ENCODE measurements around the gene HDAC5.
"Not testable (repeated sequence)": the region's sequence is repeated elsewhere in the genome, so short reads cannot be mapped to it uniquely, and the experiment has no call there.

Gene HDAC5

DNA sequence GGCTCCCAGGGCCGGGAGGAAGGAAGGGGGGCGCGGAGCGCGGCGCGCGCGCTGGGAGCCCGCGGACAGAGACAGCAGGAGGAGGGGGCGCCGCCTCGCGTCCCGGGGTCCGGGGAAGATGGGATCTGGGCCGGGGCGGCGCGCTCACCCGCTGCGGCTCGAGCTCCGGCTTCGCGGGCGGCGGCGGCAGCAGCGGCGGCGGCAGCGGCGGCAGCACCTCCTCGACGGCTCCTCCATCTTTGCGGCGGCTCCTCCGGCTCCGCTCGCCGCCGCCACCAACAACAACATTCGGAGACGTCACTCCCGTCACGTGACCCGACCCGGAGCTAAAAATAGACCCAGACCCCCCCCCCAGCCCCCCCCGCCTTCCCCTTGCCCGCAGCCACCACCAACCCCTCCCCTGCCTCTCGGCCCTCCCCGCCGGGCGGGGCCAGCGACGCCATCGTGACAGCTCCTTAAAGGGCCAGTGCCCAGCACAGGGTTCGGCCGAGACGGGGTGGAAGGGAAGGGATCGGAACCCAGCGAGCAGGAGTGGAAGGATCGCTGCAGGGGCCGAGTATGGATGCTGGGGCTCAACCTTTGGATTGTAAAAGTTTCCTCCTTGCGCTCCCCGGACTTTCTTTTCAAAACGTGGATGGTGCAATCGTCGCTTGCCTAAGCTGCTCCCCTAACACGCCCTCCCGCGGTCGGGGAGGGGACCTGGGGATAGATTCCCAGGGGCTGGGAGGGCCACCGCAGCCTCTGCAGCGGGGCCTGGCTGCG, at the start of gene HDAC5:
TSS of gene HDAC5 (minus strand) at position 286 of the 762 bp plus-strand sequence. CDS start 6,126 bp downstream, outside the sequence.
- DNase-seq, result peak; percentile 100

DNA sequence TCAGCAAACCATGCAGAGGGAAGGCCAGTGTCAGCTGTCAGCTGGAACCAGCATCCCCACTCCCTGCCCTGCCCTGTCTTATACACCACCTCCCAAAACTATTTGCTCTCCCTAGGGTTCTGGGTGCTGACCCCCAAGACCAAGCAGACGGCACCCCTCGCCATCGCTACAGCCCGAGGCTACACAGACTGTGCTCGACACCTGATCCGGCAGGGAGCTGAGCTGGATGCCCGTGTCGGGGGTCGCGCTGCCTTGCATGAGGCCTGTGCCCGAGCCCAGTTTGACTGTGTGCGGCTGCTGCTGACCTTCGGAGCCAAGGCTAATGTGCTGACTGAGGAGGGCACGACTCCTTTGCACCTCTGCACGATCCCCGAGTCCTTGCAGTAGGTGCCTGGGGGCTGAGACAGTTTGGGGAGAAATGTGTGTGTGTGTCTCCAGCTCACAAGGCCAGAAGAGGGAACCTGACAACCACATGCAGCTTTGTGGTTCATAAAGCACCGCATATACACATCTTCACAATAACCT, 48.6 kb upstream of the HDAC5 start:
- DNase-seq, result no peak

DNA sequence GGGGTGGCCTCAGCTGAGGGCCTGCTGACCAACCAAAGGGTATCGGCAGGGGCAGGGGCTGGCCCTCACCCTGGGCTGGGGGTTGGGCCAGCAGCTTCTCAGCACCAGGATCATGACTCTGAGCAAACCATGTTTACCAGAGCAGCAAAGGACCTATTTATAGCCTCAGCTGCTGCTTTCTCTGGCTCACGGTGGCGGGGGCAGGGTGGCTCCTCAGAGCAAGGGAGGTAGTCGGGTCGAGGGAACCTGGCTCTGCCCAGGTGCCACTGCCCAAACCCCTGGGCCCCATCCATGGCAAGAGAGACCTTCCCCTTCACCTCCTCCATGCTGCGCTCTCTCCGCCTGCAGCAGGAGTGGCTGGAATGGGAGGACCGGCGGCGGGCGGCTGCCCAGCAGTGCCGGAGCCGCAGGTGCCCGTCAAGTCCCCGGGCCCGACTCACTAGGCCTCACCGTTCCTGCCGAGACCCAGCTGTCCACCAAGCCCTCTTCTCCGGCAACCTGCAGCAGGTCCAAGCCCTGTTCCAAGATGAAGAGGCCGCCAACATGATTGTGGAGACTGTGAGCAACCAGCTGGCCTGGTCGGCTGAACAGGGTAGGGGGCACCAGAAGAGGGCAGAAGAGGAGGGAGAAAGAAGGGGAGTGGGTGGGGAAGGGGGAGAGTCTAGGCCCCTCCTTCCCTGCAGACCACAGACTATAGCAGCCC, 47.2 kb upstream of the HDAC5 start, which contains the start of gene ASB16:
TSS of gene ASB16 (plus strand) at position 206 of the 703 bp plus-strand sequence. CDS start at position 292, 86 bp downstream.
- no peak for DNase-seq

DNA sequence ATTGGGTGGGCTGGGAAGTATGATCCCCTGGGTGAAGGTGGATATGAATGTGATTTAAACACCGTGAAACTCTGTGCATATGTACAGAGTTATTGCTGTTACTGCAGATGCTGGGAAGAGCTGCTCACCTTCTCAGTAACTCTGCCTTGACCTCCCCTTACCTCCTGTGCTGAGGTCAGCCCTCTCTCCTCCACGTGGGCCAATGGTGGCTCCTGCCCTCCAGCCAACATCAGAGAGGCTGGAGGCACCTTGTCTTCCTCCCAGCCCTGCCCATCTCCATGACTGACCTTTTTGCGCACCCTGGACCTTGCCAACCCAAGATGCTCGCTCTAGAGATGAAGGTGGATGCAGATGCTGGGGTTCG, 46.7 kb upstream of the HDAC5 start:
- DNase-seq, result no peak

DNA sequence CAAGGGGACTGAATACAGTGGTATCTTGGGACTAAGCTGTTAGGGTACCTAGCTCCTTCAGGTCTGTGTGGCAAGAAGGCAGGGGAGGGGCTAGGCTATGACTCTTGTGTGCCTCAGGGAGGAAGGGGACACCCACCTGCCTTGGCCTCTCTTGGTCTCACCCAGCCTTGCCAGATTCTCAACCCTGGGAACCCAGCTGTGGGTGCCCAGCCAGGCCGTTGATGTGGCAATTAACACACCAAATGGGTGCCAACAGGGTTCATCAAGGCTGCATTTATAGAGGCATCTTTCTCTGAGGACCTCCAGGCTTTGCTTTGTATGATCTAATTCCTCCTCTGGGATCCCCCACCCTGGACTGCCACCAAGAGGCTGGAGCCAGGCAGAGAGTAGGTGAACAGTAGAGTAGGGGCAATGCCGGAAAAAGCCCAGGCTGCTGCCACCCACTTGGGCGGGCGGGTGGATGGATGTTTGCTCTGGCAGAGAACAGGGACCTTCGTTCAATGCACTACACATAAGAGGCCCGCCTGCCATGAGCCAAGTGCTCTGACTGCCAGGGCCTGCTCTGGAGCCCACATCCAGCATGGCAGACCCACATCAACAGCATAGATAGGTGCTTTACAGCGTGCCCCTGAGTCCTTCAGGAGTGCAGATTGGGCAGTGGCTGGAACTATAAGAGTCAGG, 43.9 kb upstream of the HDAC5 start:
- no peak for DNase-seq

DNA sequence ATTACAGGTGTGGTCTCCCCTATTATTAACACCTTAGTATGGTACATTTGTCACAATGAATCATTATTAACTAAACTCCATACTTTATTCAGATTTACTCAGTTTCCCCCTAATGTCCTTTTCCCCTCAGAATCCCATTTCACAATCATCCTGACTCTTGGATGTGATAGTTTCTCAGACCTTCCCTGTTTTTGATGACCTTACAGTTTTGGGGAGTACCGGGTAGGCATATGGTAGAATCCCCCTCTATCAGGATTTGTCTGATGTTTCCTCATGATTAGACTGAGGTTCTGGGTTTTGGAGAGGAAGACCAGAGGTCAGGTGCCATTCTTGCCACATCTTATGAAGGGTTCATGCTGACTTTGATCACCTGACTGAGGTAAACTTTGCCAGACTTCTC, 41.0 kb upstream of the HDAC5 start:
- no peak for DNase-seq

DNA sequence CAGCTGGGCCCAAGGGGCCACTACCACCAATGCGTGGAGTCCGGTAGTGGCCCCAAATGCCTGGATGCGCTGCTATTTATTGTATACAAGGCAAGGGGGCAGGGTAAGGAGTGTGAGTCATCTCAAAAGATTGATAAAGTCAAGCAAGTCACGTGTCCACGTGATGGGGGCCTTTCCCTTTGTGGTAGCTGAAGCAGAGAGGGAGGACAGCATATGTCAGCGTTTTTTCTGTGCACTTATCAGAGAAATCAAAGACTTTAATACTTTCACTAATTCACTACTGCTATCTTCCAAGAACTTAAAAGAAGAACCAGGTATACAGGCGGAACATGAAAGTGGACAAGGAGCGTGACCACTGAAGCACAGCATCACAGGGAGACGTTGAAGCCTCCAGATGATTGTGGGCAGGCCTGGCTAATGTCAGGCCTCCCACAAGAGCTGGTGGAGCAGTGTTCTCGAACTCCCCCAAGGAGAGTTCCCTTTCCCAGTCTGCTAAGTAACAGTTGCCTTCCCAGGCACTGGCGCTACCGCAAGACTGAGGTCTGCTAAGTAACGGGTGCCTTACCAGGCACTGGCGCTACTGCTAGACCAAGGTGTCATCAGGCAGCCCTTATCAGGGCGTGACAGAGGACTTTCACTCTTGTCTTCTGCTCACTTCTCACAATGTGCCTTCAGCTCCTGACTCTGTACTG, 36.2 kb upstream of the HDAC5 start:
- DNase-seq, result no peak

DNA sequence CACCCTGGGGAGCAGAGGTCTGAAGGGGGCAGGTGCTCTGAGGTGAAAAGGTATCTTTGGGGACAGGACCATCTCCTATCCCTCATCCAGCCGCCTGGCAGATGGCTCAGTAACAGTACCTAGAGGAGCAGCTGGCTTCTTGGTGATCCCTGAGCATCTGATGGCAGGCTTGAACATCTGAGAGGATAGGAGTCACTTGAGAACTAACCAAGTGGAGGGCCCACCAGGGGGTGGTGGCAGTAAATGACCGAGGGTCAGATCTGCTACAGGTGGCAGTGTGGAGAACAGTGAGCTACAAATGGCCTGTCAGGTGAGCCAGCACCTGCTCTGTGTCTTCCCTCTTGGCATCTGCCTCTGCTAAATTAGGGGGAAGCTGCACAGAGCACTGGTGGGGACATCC, 32.0 kb upstream of the HDAC5 start:
- DNase-seq, result no peak

DNA sequence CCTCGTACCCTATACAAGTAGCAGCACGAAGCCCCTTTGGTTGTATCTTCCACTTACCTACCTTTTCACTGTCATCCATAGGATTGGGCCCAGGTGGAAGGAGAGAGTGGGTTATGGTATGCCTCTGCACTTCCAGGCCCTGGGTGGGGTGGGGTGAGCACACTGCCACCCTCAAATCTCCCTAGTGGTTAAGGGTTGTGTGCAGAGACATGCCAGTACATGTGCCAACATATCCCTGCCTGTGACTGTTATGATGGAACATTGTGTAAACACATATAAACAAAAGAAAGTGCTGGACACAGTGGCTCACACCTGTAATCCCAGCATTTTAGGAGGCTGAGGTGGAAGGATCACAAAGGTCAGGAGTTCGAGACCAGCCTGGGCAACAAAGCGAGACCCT, 29.4 kb upstream of the HDAC5 start:
- DNase-seq, result no peak

DNA sequence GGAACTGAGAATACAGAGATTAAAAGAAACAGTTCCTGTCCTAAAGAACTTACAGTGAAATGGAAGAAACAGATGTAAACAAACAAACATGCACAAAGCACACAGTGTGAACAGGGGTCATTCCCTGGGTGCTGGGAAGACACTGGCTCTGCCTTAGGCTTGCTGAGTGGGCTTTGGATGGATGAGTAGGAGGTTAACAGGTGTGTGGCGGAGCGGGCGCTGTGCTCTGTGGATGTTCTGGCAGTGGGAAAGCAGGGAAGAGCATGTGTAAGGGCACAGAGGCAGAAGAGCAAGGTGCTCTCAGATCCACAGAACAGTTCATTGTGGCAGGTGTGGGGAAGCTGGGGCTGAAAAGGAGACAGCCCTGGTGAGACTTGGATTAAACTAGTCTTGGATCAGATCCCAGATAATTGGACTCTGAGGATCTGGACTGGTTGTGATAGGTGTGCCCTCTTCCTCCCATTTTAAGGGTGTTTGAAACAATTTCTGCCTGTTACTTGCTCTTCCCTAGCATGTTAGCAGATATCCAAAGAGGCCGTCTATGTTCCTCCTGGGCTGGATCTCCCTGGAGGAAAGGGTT, 26.4 kb upstream of the HDAC5 start:
- no peak for DNase-seq

DNA sequence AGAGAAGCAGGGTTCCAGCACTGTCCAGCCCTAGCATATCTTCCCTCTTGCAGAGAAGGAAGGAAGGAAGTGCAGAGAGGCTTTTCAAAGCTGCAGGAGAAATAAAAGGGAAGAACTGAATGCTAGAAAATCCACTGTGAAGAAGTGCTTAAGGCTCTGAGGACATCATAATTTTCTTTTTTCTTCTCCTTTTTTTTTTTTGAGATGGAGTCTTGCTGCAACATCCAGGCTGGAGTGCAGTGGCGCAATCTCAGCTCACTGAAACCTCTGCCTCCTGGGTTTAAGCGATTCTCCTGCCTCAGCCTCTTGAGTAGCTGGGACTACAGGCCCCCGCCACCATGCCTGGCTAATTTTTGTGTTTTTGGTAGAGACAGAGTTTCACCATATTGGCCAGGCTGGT, 25.6 kb upstream of the HDAC5 start:
- not testable (repeated sequence) for DNase-seq

DNA sequence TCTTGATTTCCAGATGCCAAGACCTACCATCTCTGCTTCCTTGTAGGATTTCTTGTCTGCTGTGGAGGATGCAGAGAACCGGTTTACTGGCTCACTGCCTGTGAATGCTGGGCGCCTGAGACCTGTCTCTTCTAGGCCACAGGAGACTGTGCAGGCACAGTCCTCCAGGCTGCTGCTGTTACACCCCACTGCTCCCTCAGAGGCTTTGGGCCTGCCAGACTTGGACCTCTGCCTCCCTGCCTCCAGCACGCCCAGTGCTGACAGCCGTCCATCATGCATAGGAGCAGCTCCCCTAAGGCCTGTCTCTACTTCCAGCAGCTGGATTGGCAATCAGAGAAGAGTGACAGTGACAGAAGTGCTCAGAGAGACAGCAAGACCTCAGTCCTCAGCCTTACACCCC, 24.4 kb upstream of the HDAC5 start:
- no peak for DNase-seq

DNA sequence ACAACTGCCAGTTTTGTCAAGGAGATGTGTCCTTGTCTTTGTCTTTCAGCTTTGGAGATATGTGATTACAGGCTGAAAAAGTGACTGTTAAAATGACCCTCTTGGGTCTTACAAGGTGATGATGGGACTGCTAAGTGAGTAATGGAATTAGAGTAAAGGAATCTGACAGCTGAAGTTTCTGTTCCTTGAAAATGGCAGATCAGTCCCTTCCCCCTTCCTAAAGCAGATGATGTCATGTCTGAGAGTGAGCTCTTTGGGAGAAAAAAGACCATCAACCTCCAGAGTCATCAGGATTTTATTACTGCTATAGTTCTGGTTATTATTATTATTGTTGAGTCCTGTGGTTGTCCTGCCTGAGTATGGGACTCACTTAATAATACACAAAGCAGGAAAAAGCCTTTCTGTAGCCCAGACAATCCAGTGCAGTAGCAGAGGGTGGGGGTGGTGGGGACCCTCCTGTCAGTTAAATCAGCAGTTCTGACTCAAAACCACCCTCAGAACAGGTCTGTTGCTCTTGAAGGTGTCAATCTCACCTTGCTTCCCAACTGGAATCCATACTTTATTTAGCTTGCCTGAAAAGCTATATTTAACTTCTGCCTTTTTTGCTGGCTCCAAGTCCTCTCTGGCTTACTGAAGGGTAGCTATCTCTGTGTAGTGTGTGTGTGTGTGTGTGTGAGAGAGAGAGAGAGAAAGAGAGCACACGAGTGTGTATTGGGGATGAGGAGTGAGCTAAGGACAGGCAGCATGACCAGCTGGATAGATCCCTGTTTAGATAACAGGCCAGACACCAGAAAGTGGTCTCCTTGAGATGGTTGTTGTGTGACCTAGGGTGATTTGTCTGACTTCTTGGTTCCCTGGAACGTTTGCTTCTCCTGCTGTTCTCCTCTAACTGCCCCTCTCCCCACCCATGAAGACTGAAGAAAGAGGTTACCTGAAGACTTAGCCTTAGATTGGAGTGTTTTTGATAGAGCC, 23.2 kb upstream of the HDAC5 start:
- DNase-seq, result no peak

DNA sequence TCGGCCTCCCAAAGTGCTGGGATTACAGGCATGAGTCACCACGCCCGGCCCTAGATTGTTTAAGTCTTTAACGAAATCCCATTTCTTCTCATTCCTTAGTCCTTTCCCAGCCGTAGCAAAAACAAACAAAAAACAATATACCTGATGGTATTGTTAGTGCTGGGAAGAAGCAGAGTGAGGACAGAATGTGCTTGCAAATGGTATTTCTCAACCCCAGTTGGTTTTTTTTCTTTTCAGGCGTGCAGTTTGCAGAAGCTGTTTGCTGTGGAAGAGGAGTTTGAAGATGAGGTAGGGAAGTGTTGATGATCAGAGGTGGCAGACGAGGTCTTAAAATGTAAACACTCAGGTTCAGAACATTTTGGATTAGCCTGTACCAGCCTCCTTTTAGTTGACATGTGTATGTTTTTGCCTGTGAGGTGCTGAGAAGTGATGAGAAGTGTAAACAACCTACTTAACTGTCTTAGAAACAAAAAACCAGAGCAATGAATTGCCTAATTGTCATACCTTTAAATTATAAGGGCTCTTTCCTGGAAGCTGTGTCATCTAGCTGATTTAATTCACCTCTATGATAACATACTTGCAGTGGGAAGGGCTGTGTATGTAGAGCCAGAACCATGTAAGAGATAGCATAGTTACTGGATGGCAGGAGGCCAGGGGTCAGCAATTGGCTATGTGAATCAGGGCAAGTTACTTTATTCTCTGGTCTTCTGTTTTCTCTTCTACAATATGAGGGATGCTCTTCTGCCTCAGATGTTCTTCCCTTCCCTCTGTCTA, 21.7 kb upstream of the HDAC5 start:
- no peak for DNase-seq

DNA sequence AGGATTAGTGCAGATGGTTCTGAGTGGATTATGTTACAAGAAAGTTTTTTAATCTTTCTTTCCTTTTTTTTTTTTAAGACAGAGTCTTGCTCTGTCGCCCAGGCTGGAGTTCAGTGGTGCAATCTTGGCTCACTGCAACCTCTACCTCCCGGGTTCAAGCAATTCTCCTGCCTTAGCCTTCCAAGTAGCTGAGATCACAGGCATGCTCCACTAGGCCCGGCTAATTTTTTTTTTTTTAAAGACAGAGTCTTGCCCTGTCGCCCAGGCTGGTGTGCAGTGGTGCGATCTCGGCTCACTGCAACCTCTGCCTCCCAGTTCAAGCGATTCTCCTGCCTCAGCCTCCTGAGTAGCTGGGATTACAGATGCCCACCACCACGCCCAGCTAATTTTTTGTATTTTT, 20.5 kb upstream of the HDAC5 start:
- not testable (repeated sequence) for DNase-seq

DNA sequence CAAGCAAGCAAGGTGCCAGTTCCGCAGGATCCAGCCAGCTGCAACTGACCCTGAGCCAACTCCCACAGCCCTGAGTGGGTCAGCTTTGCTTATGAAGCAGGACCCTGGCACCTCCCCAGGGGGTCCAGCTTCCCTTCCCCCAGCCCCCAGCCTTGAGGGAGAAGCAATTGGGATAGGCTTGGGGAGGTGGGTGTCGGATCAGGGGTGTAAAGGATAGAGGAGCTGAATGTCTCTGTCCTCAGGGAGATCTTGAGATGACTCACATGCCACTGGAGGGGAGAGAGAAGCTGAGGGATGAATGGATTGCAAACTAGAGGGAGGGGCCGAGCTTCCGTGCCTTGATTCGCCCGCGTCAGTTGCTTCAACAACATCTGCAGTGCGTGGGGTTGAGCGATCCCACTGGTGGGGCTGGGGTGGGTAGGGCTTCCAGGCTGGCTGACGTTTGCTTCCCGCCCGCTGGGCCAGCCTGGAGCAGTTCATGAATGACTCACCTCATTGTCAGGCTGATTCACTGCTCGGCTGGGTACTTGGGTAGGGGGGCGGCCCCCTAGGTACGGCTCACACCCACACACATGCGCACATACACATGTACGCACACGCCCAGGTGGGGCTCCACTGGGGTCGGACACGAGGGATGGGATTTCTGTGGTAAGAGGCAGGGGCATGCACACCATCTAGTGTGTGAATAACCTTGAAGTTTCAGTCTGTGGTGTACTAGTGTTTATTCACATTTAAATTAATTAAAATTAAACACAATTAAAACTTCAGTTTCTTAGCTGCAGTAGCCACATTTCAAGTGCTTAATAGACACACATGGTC, 14.7 kb upstream of the HDAC5 start:
- DNase-seq, result peak; percentile 79

DNA sequence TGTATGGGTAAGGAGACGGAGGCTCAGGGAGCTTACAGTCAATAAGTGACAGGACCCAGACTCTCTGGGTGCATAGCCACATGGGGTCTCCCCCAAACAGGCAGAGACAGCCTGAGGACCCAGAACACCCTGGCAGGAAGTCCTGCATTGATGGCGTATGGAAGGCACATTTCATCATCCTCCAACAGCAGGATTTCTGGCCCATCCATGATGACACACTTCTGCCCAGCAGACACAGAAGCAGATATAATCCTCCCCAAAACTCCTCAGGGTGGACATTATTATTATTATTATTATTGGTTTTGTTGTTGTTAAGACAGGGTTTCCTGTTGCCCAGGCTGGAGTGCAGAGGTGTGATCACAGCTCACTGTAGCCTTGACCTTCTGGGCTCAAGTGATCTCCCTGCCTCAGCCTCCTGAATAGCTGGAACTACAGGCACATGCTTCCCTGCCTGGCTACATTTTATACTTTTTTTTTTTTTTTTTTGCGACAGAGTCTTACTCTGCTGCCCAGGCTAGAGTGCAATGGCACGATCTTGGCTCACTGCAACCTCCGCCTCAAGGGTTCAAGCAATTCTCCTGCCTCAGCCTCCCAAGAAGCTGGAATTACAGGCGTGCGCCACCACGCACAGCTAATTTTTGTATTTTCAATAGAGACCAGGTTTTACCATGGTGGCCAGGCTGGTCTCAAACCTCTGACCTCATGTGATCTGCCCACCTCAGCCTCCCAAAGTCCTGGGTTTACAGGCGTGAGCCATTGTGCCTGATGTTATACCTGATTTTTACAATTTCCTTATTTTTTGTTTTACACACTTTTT, 11.5 kb upstream of the HDAC5 start:
- no peak for DNase-seq

DNA sequence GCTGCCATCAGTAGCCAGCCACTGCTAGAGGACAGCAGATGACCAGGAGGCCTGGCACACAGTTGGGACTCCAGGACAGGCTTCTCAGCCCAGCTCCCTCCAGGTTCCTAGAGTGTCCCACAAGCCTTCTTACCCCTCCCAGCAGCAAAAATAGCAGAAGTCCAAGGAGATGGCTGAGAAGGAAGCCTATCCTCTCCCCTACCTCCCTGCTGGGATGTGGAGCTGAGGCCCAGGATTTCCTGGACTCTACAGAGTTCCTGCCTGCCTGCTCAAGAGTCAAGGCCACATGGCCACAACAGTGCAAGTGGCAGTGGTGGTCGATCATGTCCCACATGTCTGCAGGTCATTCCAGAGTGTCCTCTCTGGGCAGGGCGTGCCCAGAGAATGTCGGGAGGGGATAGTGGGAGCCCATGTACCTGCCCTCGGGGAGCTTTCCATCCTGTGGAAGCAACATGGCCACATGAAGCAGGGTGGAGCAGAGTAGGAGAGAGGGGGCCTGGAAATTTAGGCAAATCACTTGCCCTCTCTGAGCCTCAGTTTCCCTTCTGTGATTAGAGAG, 10.6 kb upstream of the HDAC5 start:
- no peak for DNase-seq

Measured in right forelimb (tissue), 1 donor.